Ascending aorta (tissue), 2 donors: ENCODE results near the gene ARSB. TPM values are rescaled to one million over a fixed set of nuclear protein-coding genes. Genes with fewer than 3 reads are reported as not detected.

ENCODE experiments used
- DNase-seq, 2 donors: peaks; one replicate each; pipeline ENCODE4 v3.0.0-alpha.2; 2019; ENCODE audit warnings: low spot score in 2 of 2
- H3K27ac ChIP-seq, 2 donors: fragments of 200-600 bp; sonication (generic); one replicate each; pipeline ENCODE4 v1.5.1; 2016 to 2017; ENCODE audit warnings: mild to moderate bottlenecking in 1 of 2
- H3K27me3 ChIP-seq: fragments of 200-600 bp; sonication (generic); one replicate; pipeline ENCODE4 v1.5.1; 2017
- H3K36me3 ChIP-seq, 2 donors: fragments of 200-600 bp; sonication (generic); one replicate each; pipeline ENCODE4 v1.5.1; 2016
- H3K4me1 ChIP-seq, 2 donors: fragments of 200-600 bp; sonication (generic); one replicate each; pipeline ENCODE4 v1.5.1; 2016 to 2017; ENCODE audit warnings: mild to moderate bottlenecking in 1 of 2
- H3K4me3 ChIP-seq, 2 donors: fragments of 200-600 bp; sonication (generic); one replicate each; pipeline ENCODE4 v1.5.1; 2016 to 2017; ENCODE audit warnings: mild to moderate bottlenecking in 1 of 2
- H3K9me3 ChIP-seq, 2 donors: fragments of 200-600 bp; sonication (generic); one replicate each; pipeline ENCODE4 v1.5.1; 2016
- CTCF ChIP-seq, 3 experiments: fragments of 200-600 bp in 2 of 3; fragments of 450-650 bp in 1 of 3; sonication (generic) in 2 of 3; IDR thresholded peaks; one replicate each; pipeline ENCODE4 v1.5.1; 2016 to 2019; ENCODE audit warnings: antibody characterized with exemption in 3 of 3, mild to moderate bottlenecking in 1 of 3, moderate library complexity in 1 of 3
- intact Hi-C: fragments of 100-400 bp; cut with DNase I; formaldehyde crosslinking; loops from one replicate; pipeline ENCODE4 v1.15.1; 2023
- total RNA-seq: library from RNA; depleted of rRNA; stranded (reverse); fragments of >200 nt; gene quantifications from one replicate; pipeline ENCODE4 v1.1.0, GENCODE V29; 2016

ARSB gene
- total RNA-seq, 1 donor from 2014 or later = 18.6 TPM

- Histone ChIP-seq H3K27me3 (no peaks in the 10 kb centered on the region), H3K4me1 (no peaks in the 10 kb centered on the region), H3K27ac (no peak overlapping the region), H3K36me3 (no peaks in the 10 kb centered on the region), H3K9me3 (no peaks in the 10 kb centered on the region), H3K4me3 (no peak overlapping the region)
- TF ChIP-seq CTCF (IDR thresholded peaks at IDR 0.05) = peak in 2 of 3 experiments; percentile 15 to 47
- no peak for DNase-seq
- intact Hi-C loops = loop anchor here (5.0 kb wide), 1 partner anchor 383 kb away; no protein-coding TSS in a partner anchor
These were observed 64.5 kb downstream of the ARSB start for GRCh38 chr5:78920604-78921003.

DNA sequence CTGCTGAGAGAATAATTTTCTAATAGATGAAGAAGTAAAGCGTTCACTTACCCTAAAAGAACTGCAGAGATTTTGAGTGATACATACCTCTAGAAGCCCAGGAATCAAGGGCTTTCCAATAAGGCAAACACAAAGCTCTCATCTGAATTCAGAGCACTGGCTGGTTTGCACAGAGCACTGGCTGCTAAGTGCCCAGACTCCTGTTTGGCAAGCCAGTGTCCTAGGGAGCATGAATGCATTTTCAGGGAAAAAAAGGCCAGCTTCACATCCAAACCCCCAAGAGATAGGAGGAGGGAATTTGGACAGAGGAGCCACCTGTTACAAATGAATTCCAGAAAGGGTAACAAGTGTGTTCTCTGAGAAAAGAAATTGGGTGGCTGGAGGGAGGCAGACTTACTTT, 65.3 kb downstream of the ARSB start:
- H3K36me3 ChIP-seq = no peaks in the 10 kb centered on the region
- intact Hi-C loops = loop anchor here (5.0 kb wide), 1 partner anchor 382 kb away; no protein-coding TSS in a partner anchor
- H3K27ac ChIP-seq = no peak overlapping the region
- no peaks in the 10 kb centered on the region for H3K9me3 ChIP-seq
- H3K4me3 ChIP-seq = no peak overlapping the region
- TF ChIP-seq CTCF (IDR thresholded peaks at IDR 0.05) = no peak
- no peaks in the 10 kb centered on the region for H3K4me1 ChIP-seq
- no peaks in the 10 kb centered on the region for H3K27me3 ChIP-seq
- DNase-seq = no peak

DNA sequence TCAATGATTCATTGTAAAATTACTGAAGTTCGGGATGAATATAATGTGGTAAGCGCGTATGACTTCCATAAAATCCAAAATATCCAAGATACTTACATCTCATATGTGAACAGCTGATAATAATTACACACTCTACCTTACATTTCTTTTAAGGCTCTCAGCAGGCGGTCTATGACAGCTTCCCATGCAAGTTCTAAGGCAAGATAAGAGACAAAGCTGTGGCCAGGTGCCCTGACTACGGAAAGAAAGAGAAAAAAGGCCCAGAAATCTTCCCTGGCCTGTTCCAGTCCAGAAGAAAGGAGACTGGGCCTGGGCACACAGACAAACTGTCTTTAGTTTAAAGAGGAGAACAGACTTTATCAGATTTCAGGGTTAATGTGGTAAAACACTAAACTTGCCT, 69.1 kb downstream of the ARSB start:
- Histone ChIP-seq H3K36me3 (no peaks in the 10 kb centered on the region), H3K27ac (no peak overlapping the region), H3K4me1 (no peaks in the 10 kb centered on the region), H3K9me3 (no peaks in the 10 kb centered on the region), H3K27me3 (no peaks in the 10 kb centered on the region), H3K4me3 (no peak overlapping the region)
- no peak for TF ChIP-seq CTCF (IDR thresholded peaks at IDR 0.05)
- DNase-seq = no peak
- intact Hi-C loops = no loop called here

GRCh38 chr5:78915170-78915569, 69.9 kb downstream of the ARSB start:
- Histone ChIP-seq H3K27me3 (no peaks in the 10 kb centered on the region), H3K9me3 (no peaks in the 10 kb centered on the region), H3K4me3 (no peak overlapping the region), H3K27ac (no peak overlapping the region), H3K4me1 (no peaks in the 10 kb centered on the region), H3K36me3 (no peaks in the 10 kb centered on the region)
- intact Hi-C loops = no loop called here
- no peak for DNase-seq
- no peak for TF ChIP-seq CTCF (IDR thresholded peaks at IDR 0.05)

- peaks cover 0 to 10% of the 10 kb centered on the region in 2 donors for H3K4me1 ChIP-seq
- H3K27me3 ChIP-seq = no peaks in the 10 kb centered on the region
These were observed 72.3 kb downstream of the ARSB start for GRCh38 chr5:78912811-78913210.

More at GRCh38 chr5:78912811-78913210, 72.3 kb downstream of the ARSB start:
- intact Hi-C loops = no loop called here
- Histone ChIP-seq H3K4me3 (no peak overlapping the region), H3K36me3 (no peaks in the 10 kb centered on the region), H3K9me3 (no peaks in the 10 kb centered on the region), H3K27ac (no peak overlapping the region)
- no peak for DNase-seq
- no peak for TF ChIP-seq CTCF (IDR thresholded peaks at IDR 0.05)
